Right forelimb (tissue), 1 donor: Measurements from ENCODE around the gene USP51.
"Not testable (repeated sequence)": the region's sequence is repeated elsewhere in the genome, so short reads cannot be mapped to it uniquely, and the experiment has no call there.

Experiments
- DNase-seq: peaks from one replicate; pipeline ENCODE4 v3.0.0-alpha.2; 2018

USP51 gene

GRCh38 chrX:55489314-55490009 lies at the start of gene USP51:
TSS of gene USP51 (minus strand) at chrX:55489848. CDS start at chrX:55488939, 909 bp downstream.
- DNase-seq = peak; percentile 63

- DNase-seq = no peak
Measured at GRCh38 chrX:55524487-55524886, 34.8 kb upstream of the USP51 start.

DNA sequence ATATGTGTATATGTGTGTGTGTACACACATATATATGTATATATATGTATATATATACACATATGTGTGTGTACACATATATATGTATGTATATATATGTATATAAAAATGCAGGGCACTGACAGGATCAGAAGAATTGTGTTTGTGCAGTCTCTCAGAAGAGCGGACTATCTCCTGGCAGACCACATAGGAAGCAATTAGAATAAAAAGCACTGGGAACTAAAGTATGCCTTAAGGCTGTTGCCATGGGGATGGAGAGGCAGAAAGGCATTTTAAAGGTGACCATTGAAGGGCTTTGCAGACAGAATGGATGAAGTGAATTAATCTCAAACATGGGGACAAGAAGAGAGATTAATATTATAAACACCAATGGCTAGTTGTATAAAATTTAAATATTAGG lies 33.7 kb upstream of the USP51 start:
- DNase-seq = no peak

GRCh38 chrX:55522596-55523276 lies 33.1 kb upstream of the USP51 start:
- no peak for DNase-seq

DNA sequence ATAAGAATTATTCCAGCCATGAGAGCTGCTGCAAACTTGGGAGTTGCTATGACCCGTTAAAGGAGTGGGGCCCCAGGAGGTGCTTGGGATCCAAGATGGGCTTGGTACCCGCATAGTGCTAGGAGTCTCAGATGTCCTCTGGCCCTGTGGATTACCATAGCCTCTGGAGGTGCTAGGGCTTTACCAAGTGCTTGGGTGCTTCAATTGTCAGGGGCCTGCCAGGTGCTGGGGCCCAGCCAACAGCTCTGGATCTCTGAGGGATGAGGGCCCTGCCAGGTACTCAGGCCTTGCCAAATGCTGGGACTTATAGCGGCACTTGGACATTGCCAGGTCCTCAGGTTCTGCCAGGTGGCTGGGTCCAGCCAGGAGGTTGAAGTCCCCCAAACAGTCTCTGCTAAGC lies 32.0 kb upstream of the USP51 start:
- DNase-seq = no peak

GRCh38 chrX:55516794-55517481 lies 27.3 kb upstream of the USP51 start:
- not testable (repeated sequence) for DNase-seq

- not testable (repeated sequence) for DNase-seq
Measured at GRCh38 chrX:55513045-55513737, 23.5 kb upstream of the USP51 start.

DNA sequence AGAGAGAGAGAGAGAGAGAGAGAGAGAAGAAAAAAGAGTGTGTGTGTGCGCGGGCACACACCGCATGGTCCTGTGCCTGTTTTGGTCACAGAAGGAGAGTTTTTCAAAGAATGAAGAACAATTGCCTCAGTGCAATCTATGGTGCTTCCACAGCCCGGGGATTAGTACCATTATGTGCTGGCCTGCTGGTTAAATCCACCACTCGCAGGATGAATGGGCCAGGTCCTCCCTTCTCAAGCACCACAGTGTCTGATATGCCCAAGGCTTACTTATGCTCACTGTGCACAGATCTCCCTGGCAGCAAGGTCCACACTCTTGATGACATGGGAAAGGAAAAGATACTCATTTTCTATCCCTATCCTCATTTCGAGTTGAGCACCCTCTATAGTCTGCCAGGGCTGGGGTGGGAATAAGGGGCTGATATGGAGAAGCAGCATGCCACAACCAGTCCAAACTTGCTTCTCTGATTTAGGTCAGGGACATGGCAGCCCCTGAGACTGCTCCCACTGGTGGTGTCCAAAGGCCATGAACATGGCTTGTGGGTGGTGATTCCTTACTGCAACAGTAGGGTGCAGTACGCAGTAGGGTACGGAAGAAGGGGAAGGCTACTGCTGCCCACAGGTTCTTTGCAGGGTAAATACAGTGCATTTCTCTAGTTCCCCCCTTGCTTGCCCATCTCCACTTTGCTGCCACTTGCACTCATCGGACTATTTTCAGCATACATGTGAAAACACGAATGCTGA lies 18.9 kb upstream of the USP51 start:
- DNase-seq = not testable (repeated sequence)

- not testable (repeated sequence) for DNase-seq
Measured at GRCh38 chrX:55507699-55508098, 18.1 kb upstream of the USP51 start.

DNA sequence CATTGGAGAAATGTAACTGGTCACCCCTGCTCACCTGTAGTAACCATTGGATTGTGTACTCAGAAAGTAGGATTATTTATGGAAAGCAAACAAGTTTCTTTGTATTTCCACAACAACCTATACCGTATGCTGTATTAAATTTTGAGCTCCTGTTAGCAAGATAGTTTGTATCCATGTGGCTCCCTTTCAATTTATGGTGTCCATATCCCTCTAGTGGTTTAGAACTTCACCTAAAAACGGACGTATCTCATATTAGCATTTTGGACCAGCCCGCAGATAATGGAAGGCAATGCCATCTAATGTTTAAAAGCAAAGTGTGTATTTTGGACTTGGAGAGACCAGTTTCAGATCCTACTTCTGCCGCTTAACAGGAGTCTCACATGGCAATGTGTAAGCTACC lies 17.4 kb upstream of the USP51 start:
- not testable (repeated sequence) for DNase-seq

DNA sequence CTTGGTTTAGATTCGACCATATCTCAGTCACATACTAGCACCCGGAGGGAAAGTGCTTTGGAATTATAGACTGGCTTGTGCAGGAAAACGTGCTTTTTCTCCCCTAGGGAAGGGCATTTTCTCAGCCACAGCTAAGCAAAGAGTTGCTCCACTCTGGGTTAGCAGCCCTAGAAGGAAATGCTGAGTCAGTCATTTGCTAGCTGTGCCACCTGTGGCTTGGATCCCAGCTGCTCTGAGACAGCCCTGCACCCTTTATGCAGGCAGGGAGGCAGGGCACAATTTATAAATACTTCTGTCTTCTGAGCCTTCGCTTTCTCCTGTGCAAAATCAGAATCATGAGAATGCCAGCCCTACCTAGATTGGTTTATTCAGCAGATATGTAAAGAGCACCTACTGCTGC lies 1.3 kb upstream of the USP51 start:
- no peak for DNase-seq

DNA sequence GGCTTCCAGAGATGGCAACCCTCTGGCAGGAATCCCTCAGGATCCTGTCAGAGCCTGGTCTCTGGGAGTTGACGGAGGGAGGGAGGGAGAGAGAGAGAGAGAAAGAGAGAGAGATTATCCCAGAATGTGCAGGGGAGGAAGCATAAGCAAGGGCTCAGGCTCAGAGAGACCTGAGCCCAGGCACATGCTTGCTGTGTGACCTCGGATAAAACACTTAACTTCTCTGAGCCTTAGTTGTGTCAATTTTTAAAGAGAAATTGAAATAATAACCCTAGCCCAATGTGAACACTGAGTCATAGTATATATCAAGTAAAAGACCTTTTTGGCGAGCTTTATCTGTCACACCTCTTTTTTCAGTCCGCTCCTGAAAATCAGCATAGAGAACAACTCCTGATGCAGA lies 473 bp upstream of the USP51 start:
- DNase-seq = no peak

GRCh38 chrX:55488593-55489313 lies 895 bp downstream of the USP51 start:
- DNase-seq = peak; percentile 82

DNA sequence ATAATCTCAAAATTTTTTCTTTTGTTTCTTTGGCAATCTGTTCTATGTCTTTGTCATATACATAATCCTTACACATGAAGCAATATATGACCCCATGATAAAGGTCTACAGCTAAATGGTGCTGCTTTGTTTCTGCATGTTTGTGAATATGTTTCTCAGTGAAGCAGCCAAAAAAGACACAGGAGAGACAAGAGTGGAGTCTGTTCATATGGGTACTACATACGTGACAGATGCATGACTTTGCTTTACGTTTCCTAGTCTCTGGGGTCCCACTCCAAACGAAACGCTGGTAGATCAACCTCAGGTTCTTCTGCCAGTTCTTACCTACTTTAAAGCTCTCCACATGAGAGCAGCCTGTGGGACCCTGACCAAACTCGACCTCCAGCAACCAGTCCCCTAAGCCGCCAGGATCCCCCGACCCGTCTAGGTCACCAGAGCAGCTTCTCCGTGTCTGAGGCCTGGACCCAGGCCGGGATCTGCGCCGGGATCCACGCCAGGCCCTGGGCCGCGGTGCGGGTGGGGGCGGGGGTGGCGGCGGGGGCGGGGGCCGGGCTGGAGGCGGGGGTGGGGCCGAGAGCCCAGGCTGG lies 1.5 kb downstream of the USP51 start:
- DNase-seq = no peak

DNA sequence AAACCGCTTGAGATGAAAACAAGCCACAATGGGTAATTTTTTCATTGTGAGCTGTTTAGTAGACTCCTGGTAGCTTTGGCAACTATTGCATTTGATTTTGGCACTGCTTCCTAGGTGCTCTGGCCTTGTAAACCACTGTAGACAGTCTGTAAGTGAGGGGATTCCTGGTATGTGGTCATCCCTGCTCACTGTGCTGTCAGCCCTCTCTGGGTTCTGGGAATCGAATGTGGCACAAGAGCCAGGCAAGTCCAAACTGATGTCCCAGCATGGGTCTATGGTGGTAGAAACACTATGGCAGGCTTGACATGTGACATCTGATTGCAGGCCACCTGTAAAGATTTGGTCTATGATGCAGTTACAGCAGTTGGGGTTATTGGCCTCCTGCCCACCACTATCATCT lies 2.5 kb downstream of the USP51 start:
- no peak for DNase-seq

- DNase-seq = no peak
Measured at GRCh38 chrX:55486736-55487135, 2.9 kb downstream of the USP51 start.

GRCh38 chrX:55484948-55485347 lies 4.7 kb downstream of the USP51 start:
- DNase-seq = no peak

DNA sequence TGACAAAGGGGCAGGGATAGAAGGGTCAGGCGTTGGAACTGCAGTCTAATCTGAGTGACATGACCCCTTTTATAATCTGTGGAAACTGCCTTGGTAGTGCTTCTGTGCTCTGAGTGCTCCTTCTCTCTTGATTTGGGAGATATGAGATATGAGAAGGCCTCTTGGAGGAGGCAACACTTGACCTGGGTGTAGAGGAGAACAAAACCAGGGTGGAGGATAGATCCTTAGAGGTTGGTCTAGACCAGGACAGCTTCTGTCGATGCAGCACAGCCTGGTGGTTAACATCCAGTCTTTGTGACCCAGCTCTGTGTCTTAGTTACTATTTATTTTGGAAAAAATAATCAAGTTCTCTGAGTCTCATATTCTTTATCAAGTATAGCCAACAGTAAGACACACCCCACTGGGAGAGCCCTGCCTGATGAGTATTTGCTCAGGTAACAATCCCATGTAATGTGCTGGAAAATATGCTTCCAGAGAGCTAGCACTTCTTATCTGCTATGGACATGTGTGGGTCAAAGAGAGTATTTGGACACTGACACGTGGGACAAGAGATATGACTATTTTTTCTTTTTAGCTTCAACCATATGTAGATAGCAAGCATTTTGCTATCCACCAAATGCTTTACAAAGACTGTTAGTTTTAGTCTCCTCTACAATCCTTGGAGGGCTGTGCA lies 9.1 kb downstream of the USP51 start:
- DNase-seq = no peak

GRCh38 chrX:55479956-55480355 lies 9.7 kb downstream of the USP51 start:
- DNase-seq = not testable (repeated sequence)

DNA sequence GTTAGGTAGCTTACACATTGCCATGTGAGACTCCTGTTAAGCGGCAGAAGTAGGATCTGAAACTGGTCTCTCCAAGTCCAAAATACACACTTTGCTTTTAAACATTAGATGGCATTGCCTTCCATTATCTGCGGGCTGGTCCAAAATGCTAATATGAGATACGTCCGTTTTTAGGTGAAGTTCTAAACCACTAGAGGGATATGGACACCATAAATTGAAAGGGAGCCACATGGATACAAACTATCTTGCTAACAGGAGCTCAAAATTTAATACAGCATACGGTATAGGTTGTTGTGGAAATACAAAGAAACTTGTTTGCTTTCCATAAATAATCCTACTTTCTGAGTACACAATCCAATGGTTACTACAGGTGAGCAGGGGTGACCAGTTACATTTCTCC lies 23.9 kb downstream of the USP51 start:
- not testable (repeated sequence) for DNase-seq

DNA sequence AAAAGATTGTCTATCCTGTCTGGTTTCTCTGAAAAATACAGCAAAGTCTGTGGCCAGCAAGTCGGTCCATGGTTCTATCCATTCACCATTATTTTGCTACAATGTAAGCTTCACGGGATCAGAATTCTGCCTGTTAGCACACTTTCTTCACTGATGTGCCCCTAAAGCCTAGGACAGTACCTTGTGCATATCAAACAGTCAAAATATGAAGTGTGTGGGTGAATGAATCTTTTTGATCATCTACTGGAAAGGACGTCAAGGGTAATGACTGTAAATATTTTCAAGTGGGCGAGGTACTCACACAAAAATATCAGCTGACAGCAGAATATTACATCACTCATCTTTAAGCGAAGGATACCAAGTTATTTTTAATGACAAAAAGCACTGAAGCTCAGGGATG lies 24.5 kb downstream of the USP51 start:
- DNase-seq = not testable (repeated sequence)
